Brain microvascular endothelial cell (primary cell): ENCODE data around the gene OTOF.

Source experiments
- DNase-seq: peaks from one replicate; pipeline ENCODE4 v3.0.0-alpha.2; 2020
- H3K27ac ChIP-seq: fragments of 250-450 bp; sonication (Bioruptor Pico); 2 replicates; pipeline ENCODE4 v1.5.1; 2020; ENCODE audit warnings: mild to moderate bottlenecking, moderate library complexity
- H3K27me3 ChIP-seq: fragments of 250-450 bp; sonication (Bioruptor Pico); replicated peaks from 2 replicates; pipeline ENCODE4 v1.5.1; 2020; ENCODE audit warnings: mild to moderate bottlenecking
- H3K36me3 ChIP-seq: fragments of 250-450 bp; sonication (Bioruptor Pico); replicated peaks from 2 replicates; pipeline ENCODE4 v1.5.1; 2020; ENCODE audit warnings: mild to moderate bottlenecking
- H3K4me3 ChIP-seq: 2 replicates; pipeline ENCODE4 v1.5.1; 2011; ENCODE audit warnings: low read depth, mild to moderate bottlenecking, control low read depth, low read length, moderate library complexity
- CTCF ChIP-seq: IDR thresholded peaks from 2 replicates; pipeline ENCODE4 v1.5.1; 2011; ENCODE audit warnings: low read depth, mild to moderate bottlenecking, moderate library complexity, low read length, control low read depth, inconsistent platforms; ENCODE audit errors: missing control alignments
- in situ Hi-C: cut with HindIII; loops from 2 replicates; pipeline ENCODE4 v1.10.0; 2017; ENCODE audit warnings: low sequenced_read_pairs, low pct_ligation_motif_present

Gene OTOF

GRCh38 chr2:26482211-26483026 is 4.5 kb upstream of the OTOF start:
- no peak overlapping the region for H3K4me3 ChIP-seq
- TF ChIP-seq CTCF: no peak
- in situ Hi-C loops: no loop called here
- no peak for DNase-seq
- H3K27ac ChIP-seq: no peak overlapping the region
- no peaks in the 10 kb centered on the region for H3K36me3 ChIP-seq
- no peaks in the 10 kb centered on the region for H3K27me3 ChIP-seq

- Histone ChIP-seq H3K27me3 (no peaks in the 10 kb centered on the region), H3K4me3 (no peak overlapping the region), H3K27ac (no peak overlapping the region), H3K36me3 (no peaks in the 10 kb centered on the region)
- in situ Hi-C loops: no loop called here
- no peak for DNase-seq
- TF ChIP-seq CTCF: no peak
Measured at GRCh38 chr2:26481706-26482105, 3.8 kb upstream of the OTOF start.

GRCh38 chr2:26480566-26481423 is 2.9 kb upstream of the OTOF start:
- DNase-seq: no peak
- no peaks in the 10 kb centered on the region for H3K36me3 ChIP-seq
- in situ Hi-C loops: no loop called here
- no peak overlapping the region for H3K27ac ChIP-seq
- H3K27me3 ChIP-seq: no peaks in the 10 kb centered on the region
- no peak overlapping the region for H3K4me3 ChIP-seq
- TF ChIP-seq CTCF: no peak

- Histone ChIP-seq H3K36me3 (no peaks in the 10 kb centered on the region), H3K27me3 (no peaks in the 10 kb centered on the region), H3K27ac (no peak overlapping the region), H3K4me3 (no peak overlapping the region)
- DNase-seq: no peak
- TF ChIP-seq CTCF: no peak
- in situ Hi-C loops: no loop called here
Measured at GRCh38 chr2:26479789-26480565, 2.1 kb upstream of the OTOF start.

- TF ChIP-seq CTCF: no peak
- Histone ChIP-seq H3K27ac (no peak overlapping the region), H3K4me3 (no peak overlapping the region), H3K27me3 (no peaks in the 10 kb centered on the region), H3K36me3 (no peaks in the 10 kb centered on the region)
- no peak for DNase-seq
- in situ Hi-C loops: no loop called here
Measured at GRCh38 chr2:26479131-26479788, 1.3 kb upstream of the OTOF start.
